Lower leg skin (tissue), 3 donors: Measurements from ENCODE around the gene ERP29.

Source experiments
- POLR2A ChIP-seq, 2 donors: fragments of 450-650 bp; IDR thresholded peaks; one replicate each; pipeline ENCODE4 v1.6.1; 2016 to 2017; ENCODE audit warnings: antibody characterized with exemption in 2 of 2, mild to moderate bottlenecking in 1 of 2, moderate library complexity in 1 of 2
- TF ChIP-seq, protein P1 (sequence below), 3 donors: fragments of 450-650 bp; IDR thresholded peaks; one replicate each; pipeline ENCODE4 v1.5.1; 2016; ENCODE audit warnings: antibody characterized with exemption in 3 of 3, mild to moderate bottlenecking in 3 of 3, moderate library complexity in 2 of 3

DNA sequence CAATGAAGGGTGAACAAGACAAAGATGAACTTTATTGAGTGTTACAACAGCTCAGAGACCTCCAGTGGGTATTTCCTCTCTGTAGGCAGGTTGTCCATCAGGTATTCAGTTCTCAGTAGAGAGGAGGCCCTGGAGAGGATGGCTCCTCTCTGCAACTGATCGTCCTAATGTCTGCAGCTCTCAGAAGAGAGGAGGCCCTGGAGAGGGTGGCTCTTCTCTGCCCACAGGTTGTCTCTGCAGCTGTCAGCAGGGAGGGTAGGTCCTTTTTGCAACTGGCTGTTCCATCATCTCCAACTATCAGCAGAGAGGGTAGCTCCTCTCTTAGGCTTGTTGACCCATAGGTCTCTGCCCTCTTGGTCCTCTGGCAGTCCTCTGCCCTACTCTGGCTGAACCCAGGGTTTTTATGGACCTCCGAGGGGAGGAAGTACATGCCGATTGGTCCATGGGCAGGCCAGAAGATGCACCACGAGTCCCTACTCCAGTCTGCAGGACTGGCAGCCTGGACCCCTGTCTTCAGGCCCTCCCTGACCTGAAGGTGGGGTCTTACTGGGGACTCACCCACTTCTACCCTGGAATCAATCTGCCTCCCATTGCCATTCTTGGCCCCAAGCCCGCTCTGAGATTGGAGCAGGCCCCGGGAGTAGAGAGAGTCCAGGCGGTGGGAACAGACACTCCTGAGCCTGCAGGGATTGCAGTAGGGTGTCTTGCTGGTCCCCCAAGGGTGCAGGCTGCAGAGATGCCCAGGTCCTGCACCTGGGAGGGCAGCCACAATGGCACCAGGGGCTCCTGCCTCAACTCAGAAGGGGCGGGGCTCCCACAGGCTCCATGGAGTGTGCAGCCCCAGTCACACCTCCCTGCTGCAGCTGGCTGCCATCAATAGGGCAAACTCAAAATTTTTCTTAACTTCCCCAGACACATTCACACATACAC, 2.5 kb upstream of the ERP29 start:
- TF ChIP-seq, protein P1, sequence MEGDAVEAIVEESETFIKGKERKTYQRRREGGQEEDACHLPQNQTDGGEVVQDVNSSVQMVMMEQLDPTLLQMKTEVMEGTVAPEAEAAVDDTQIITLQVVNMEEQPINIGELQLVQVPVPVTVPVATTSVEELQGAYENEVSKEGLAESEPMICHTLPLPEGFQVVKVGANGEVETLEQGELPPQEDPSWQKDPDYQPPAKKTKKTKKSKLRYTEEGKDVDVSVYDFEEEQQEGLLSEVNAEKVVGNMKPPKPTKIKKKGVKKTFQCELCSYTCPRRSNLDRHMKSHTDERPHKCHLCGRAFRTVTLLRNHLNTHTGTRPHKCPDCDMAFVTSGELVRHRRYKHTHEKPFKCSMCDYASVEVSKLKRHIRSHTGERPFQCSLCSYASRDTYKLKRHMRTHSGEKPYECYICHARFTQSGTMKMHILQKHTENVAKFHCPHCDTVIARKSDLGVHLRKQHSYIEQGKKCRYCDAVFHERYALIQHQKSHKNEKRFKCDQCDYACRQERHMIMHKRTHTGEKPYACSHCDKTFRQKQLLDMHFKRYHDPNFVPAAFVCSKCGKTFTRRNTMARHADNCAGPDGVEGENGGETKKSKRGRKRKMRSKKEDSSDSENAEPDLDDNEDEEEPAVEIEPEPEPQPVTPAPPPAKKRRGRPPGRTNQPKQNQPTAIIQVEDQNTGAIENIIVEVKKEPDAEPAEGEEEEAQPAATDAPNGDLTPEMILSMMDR (IDR thresholded peaks at IDR 0.05): no peak
- TF ChIP-seq POLR2A (IDR thresholded peaks at IDR 0.05): no peak
